ENCODE measurements around the gene CDON. TPM values are rescaled to one million over a fixed set of nuclear protein-coding genes. Genes with fewer than 3 reads are reported as not detected.
A peak's percentile ranks its signal among the peaks of the same experiment; 100 is the strongest.

CDON gene
- total and polyA plus RNA-seq, 2 donors = 8.4 to 47.4 TPM

GRCh38 chr11:125941267-125941618 is 121.4 kb downstream of the CDON start:
- no peak overlapping the region for H3K4me3 ChIP-seq (ENCODE audit: low read depth, low read length)
- 90% methylated on average over 4 of the region's 4 CpGs for WGBS
- no peaks in the 10 kb centered on the region for H3K4me1 ChIP-seq (ENCODE audit: insufficient read depth)
- no peak overlapping the region for H3K27ac ChIP-seq (ENCODE audit: low read depth)
- no peaks in the 10 kb centered on the region for H3K36me3 ChIP-seq (ENCODE audit: insufficient read depth)
- no peak for DNase-seq (ENCODE audit: extremely low spot score)

GRCh38 chr11:125940145-125940544 is 122.5 kb downstream of the CDON start:
- H3K36me3 ChIP-seq (ENCODE audit: insufficient read depth) = no peaks in the 10 kb centered on the region
- no peak overlapping the region for H3K27ac ChIP-seq (ENCODE audit: low read depth)
- H3K4me1 ChIP-seq (ENCODE audit: insufficient read depth) = no peaks in the 10 kb centered on the region
- no peak overlapping the region for H3K4me3 ChIP-seq (ENCODE audit: low read depth, low read length)
- WGBS = 94% methylated on average over 4 of the region's 4 CpGs
- DNase-seq (ENCODE audit: extremely low spot score) = no peak

GRCh38 chr11:125939081-125939521 is 123.6 kb downstream of the CDON start:
- WGBS = 48% methylated on average over 4 of the region's 4 CpGs
- H3K4me3 ChIP-seq (ENCODE audit: low read depth, low read length) = no peak overlapping the region
- no peaks in the 10 kb centered on the region for H3K4me1 ChIP-seq (ENCODE audit: insufficient read depth)
- no peaks in the 10 kb centered on the region for H3K36me3 ChIP-seq (ENCODE audit: insufficient read depth)
- DNase-seq (ENCODE audit: extremely low spot score) = no peak
- H3K27ac ChIP-seq (ENCODE audit: low read depth) = no peak overlapping the region

- no peak overlapping the region for H3K27ac ChIP-seq (ENCODE audit: low read depth)
- H3K36me3 ChIP-seq (ENCODE audit: insufficient read depth) = no peaks in the 10 kb centered on the region
- no peak overlapping the region for H3K4me3 ChIP-seq (ENCODE audit: low read depth, low read length)
- H3K4me1 ChIP-seq (ENCODE audit: insufficient read depth) = no peaks in the 10 kb centered on the region
- no peak for DNase-seq (ENCODE audit: extremely low spot score)
- 92% methylated on average over 5 of the region's 5 CpGs for WGBS
Observed at GRCh38 chr11:125938418-125938817, 124.2 kb downstream of the CDON start.

GRCh38 chr11:125935618-125936199 is 127.0 kb downstream of the CDON start:
- WGBS = 44% methylated on average over 12 of the region's 12 CpGs
- Histone ChIP-seq H3K4me3 (ENCODE audit: low read depth, low read length) (no peak overlapping the region), H3K36me3 (ENCODE audit: insufficient read depth) (no peaks in the 10 kb centered on the region), H3K27ac (ENCODE audit: low read depth) (no peak overlapping the region), H3K4me1 (ENCODE audit: insufficient read depth) (no peaks in the 10 kb centered on the region)
- no peak for DNase-seq (ENCODE audit: extremely low spot score)

GRCh38 chr11:125935056-125935455 is 127.6 kb downstream of the CDON start:
- H3K36me3 ChIP-seq (ENCODE audit: insufficient read depth) = no peaks in the 10 kb centered on the region
- DNase-seq (ENCODE audit: extremely low spot score) = no peak
- H3K27ac ChIP-seq (ENCODE audit: low read depth) = no peak overlapping the region
- no peak overlapping the region for H3K4me3 ChIP-seq (ENCODE audit: low read depth, low read length)
- H3K4me1 ChIP-seq (ENCODE audit: insufficient read depth) = no peaks in the 10 kb centered on the region
- WGBS = 98% methylated on average over 2 of the region's 2 CpGs

GRCh38 chr11:125934473-125934872 is 128.2 kb downstream of the CDON start:
- Histone ChIP-seq H3K27ac (ENCODE audit: low read depth) (no peak overlapping the region), H3K36me3 (ENCODE audit: insufficient read depth) (no peaks in the 10 kb centered on the region), H3K4me1 (ENCODE audit: insufficient read depth) (no peaks in the 10 kb centered on the region), H3K4me3 (ENCODE audit: low read depth, low read length) (no peak overlapping the region)
- DNase-seq (ENCODE audit: extremely low spot score) = no peak
- WGBS = 97% methylated on average over 8 of the region's 8 CpGs

GRCh38 chr11:125933030-125933813 is 129.4 kb downstream of the CDON start:
- Histone ChIP-seq H3K36me3 (ENCODE audit: insufficient read depth) (no peaks in the 10 kb centered on the region), H3K4me3 (ENCODE audit: low read depth, low read length) (no peak overlapping the region), H3K4me1 (ENCODE audit: insufficient read depth) (no peaks in the 10 kb centered on the region), H3K27ac (ENCODE audit: low read depth) (no peak overlapping the region)
- DNase-seq (ENCODE audit: extremely low spot score) = no peak
- 75% methylated on average over 12 of the region's 12 CpGs for WGBS

GRCh38 chr11:125932301-125932700 is 130.4 kb downstream of the CDON start:
- Histone ChIP-seq H3K27ac (ENCODE audit: low read depth) (no peak overlapping the region), H3K36me3 (ENCODE audit: insufficient read depth) (no peaks in the 10 kb centered on the region), H3K4me3 (ENCODE audit: low read depth, low read length) (no peak overlapping the region), H3K4me1 (ENCODE audit: insufficient read depth) (no peaks in the 10 kb centered on the region)
- 82% methylated on average over 9 of the region's 9 CpGs for WGBS
- no peak for DNase-seq (ENCODE audit: extremely low spot score)

- no peaks in the 10 kb centered on the region for H3K36me3 ChIP-seq (ENCODE audit: insufficient read depth)
- 42% methylated on average over 6 of the region's 6 CpGs for WGBS
- no peaks in the 10 kb centered on the region for H3K4me1 ChIP-seq (ENCODE audit: insufficient read depth)
- no peak overlapping the region for H3K4me3 ChIP-seq (ENCODE audit: low read depth, low read length)
- DNase-seq (ENCODE audit: extremely low spot score) = peak; percentile 60
- H3K27ac ChIP-seq (ENCODE audit: low read depth) = no peak overlapping the region
Observed at GRCh38 chr11:125931668-125932067, 131.0 kb downstream of the CDON start.

GRCh38 chr11:125931116-125931515 is 131.6 kb downstream of the CDON start:
- no peaks in the 10 kb centered on the region for H3K36me3 ChIP-seq (ENCODE audit: insufficient read depth)
- 69% methylated on average over 3 of the region's 3 CpGs for WGBS
- no peak overlapping the region for H3K27ac ChIP-seq (ENCODE audit: low read depth)
- DNase-seq (ENCODE audit: extremely low spot score) = no peak
- H3K4me3 ChIP-seq (ENCODE audit: low read depth, low read length) = no peak overlapping the region
- no peaks in the 10 kb centered on the region for H3K4me1 ChIP-seq (ENCODE audit: insufficient read depth)

GRCh38 chr11:125930076-125930450 is 132.6 kb downstream of the CDON start:
- Histone ChIP-seq H3K4me3 (ENCODE audit: low read depth, low read length) (no peak overlapping the region), H3K27ac (ENCODE audit: low read depth) (no peak overlapping the region), H3K36me3 (ENCODE audit: insufficient read depth) (no peaks in the 10 kb centered on the region), H3K4me1 (ENCODE audit: insufficient read depth) (no peaks in the 10 kb centered on the region)
- WGBS = 89% methylated on average over 11 of the region's 11 CpGs
- DNase-seq (ENCODE audit: extremely low spot score) = no peak

GRCh38 chr11:125929445-125930075 is 133.1 kb downstream of the CDON start:
- Histone ChIP-seq H3K4me1 (ENCODE audit: insufficient read depth) (no peaks in the 10 kb centered on the region), H3K27ac (ENCODE audit: low read depth) (no peak overlapping the region), H3K36me3 (ENCODE audit: insufficient read depth) (no peaks in the 10 kb centered on the region), H3K4me3 (ENCODE audit: low read depth, low read length) (no peak overlapping the region)
- DNase-seq (ENCODE audit: extremely low spot score) = no peak
- WGBS = 81% methylated on average over 9 of the region's 9 CpGs

- 93% methylated on average over 12 of the region's 12 CpGs for WGBS
- H3K4me3 ChIP-seq (ENCODE audit: low read depth, low read length) = no peak overlapping the region
Observed at GRCh38 chr11:125926682-125927081, 136.0 kb downstream of the CDON start.

More at GRCh38 chr11:125926682-125927081, 136.0 kb downstream of the CDON start:
- no peak for DNase-seq (ENCODE audit: extremely low spot score)
- Histone ChIP-seq H3K27ac (ENCODE audit: low read depth) (no peak overlapping the region), H3K36me3 (ENCODE audit: insufficient read depth) (no peaks in the 10 kb centered on the region), H3K4me1 (ENCODE audit: insufficient read depth) (no peaks in the 10 kb centered on the region)
